T-helper 2 cell (primary cell): ENCODE results near the gene SEZ6.
"Not testable (repeated sequence)": the region's sequence is repeated elsewhere in the genome, so short reads cannot be mapped to it uniquely, and the experiment has no call there.

Experiments used
- DNase-seq, 5 experiments: peaks; one replicate each; pipeline versions ENCODE4 v3.0.0 to v3.0.0-alpha.2; 2012 to 2022

The SEZ6 gene

GRCh38 chr17:28951991-28952975 lies 53.5 kb downstream of the SEZ6 start:
- peak; percentile 81 to 100 (median 94) for DNase-seq

- DNase-seq: peak; percentile 98 to 100 (median 100)
Observed at GRCh38 chr17:28951428-28951990, 54.3 kb downstream of the SEZ6 start, which contains the start of gene PHF12. Gene PHF12 (minus strand): TSS chr17:28951518. CDS start chr17:28950960, 558 bp downstream.

- DNase-seq: no peak
Observed at GRCh38 chr17:28950752-28951427, 54.9 kb downstream of the SEZ6 start.

- DNase-seq: peak; percentile 28 to 71 (median 41)
Observed at GRCh38 chr17:28950017-28950751, 55.6 kb downstream of the SEZ6 start.

GRCh38 chr17:28949185-28950016 lies 56.4 kb downstream of the SEZ6 start:
- peak; percentile 18 to 54 (median 45) for DNase-seq

GRCh38 chr17:28948873-28949184 lies 57.0 kb downstream of the SEZ6 start:
- peak in 1 of 5 experiments; percentile 17 for DNase-seq

GRCh38 chr17:28948342-28948741 lies 57.5 kb downstream of the SEZ6 start:
- no peak for DNase-seq

GRCh38 chr17:28947639-28948038 lies 58.2 kb downstream of the SEZ6 start:
- peak in 1 of 5 experiments; percentile 29 for DNase-seq

- DNase-seq: peak in 1 of 5 experiments; percentile 77
Observed at GRCh38 chr17:28946239-28946638, 59.6 kb downstream of the SEZ6 start.

- no peak for DNase-seq
Observed at GRCh38 chr17:28944862-28945741, 60.7 kb downstream of the SEZ6 start.

- no peak for DNase-seq
Observed at GRCh38 chr17:28944343-28944742, 61.5 kb downstream of the SEZ6 start.

- no peak for DNase-seq
Observed at GRCh38 chr17:28942925-28943324, 62.9 kb downstream of the SEZ6 start.

GRCh38 chr17:28941251-28941650 lies 64.6 kb downstream of the SEZ6 start:
- no peak for DNase-seq

- no peak for DNase-seq
Observed at GRCh38 chr17:28940675-28941074, 65.2 kb downstream of the SEZ6 start.

- DNase-seq: no peak
Observed at GRCh38 chr17:28940142-28940541, 65.7 kb downstream of the SEZ6 start.

- no peak for DNase-seq
Observed at GRCh38 chr17:28938552-28938951, 67.3 kb downstream of the SEZ6 start.

GRCh38 chr17:28937044-28937729 lies 68.6 kb downstream of the SEZ6 start:
- no peak for DNase-seq

GRCh38 chr17:28935744-28936460 lies 69.9 kb downstream of the SEZ6 start:
- DNase-seq: no peak

GRCh38 chr17:28934508-28934907 lies 71.3 kb downstream of the SEZ6 start:
- DNase-seq: not testable (repeated sequence)
